ENCODE data around the gene SLC7A11.
"Not testable (repeated sequence)": the region's sequence is repeated elsewhere in the genome, so short reads cannot be mapped to it uniquely, and the experiment has no call there.

SLC7A11 gene

GRCh38 chr4:138218976-138219375, 23.2 kb downstream of the SLC7A11 start:
- H3K4me3 ChIP-seq (ENCODE audit: low read depth, low read length) = no peak overlapping the region
- no peak for TF ChIP-seq CTCF (IDR thresholded peaks at IDR 0.05; ENCODE audit: insufficient read depth, low read depth, low read length, missing control alignments)
- DNase-seq (ENCODE audit: low read depth) = no peak

- no peak overlapping the region for H3K4me3 ChIP-seq (ENCODE audit: low read depth, low read length)
- TF ChIP-seq CTCF (IDR thresholded peaks at IDR 0.05; ENCODE audit: insufficient read depth, low read depth, low read length, missing control alignments) = no peak
- DNase-seq (ENCODE audit: low read depth) = no peak
Measured at GRCh38 chr4:138217567-138217966, 24.6 kb downstream of the SLC7A11 start.

- no peak for TF ChIP-seq CTCF (IDR thresholded peaks at IDR 0.05; ENCODE audit: insufficient read depth, low read depth, low read length, missing control alignments)
- DNase-seq (ENCODE audit: low read depth) = no peak
- H3K4me3 ChIP-seq (ENCODE audit: low read depth, low read length) = no peak overlapping the region
Measured at GRCh38 chr4:138216272-138216867, 25.8 kb downstream of the SLC7A11 start.

- H3K4me3 ChIP-seq (ENCODE audit: low read depth, low read length); DNase-seq (ENCODE audit: low read depth): not testable (repeated sequence)
Measured at GRCh38 chr4:138210576-138210975, 31.6 kb downstream of the SLC7A11 start.

GRCh38 chr4:138209094-138209493, 33.1 kb downstream of the SLC7A11 start:
- DNase-seq (ENCODE audit: low read depth) = no peak
- no peak for TF ChIP-seq CTCF (IDR thresholded peaks at IDR 0.05; ENCODE audit: insufficient read depth, low read depth, low read length, missing control alignments)
- no peak overlapping the region for H3K4me3 ChIP-seq (ENCODE audit: low read depth, low read length)

- no peak for TF ChIP-seq CTCF (IDR thresholded peaks at IDR 0.05; ENCODE audit: insufficient read depth, low read depth, low read length, missing control alignments)
- no peak for DNase-seq (ENCODE audit: low read depth)
Measured at GRCh38 chr4:138205531-138206233, 36.5 kb downstream of the SLC7A11 start.

GRCh38 chr4:138204507-138204906, 37.6 kb downstream of the SLC7A11 start:
- no peak for DNase-seq (ENCODE audit: low read depth)
- TF ChIP-seq CTCF (IDR thresholded peaks at IDR 0.05; ENCODE audit: insufficient read depth, low read depth, low read length, missing control alignments) = no peak
- H3K4me3 ChIP-seq (ENCODE audit: low read depth, low read length) = no peak overlapping the region

More at GRCh38 chr4:138205531-138206233, 36.5 kb downstream of the SLC7A11 start:
- no peak overlapping the region for H3K4me3 ChIP-seq (ENCODE audit: low read depth, low read length)
